HCT116 (cell line): ENCODE results near the gene GRIK2. TPM values are rescaled to one million over a fixed set of nuclear protein-coding genes. Genes with fewer than 3 reads are reported as not detected.

Source experiments
- ATAC-seq: fragments of 200-7000 bp; cut with Tn5 transposase; 2 replicates; pipeline ENCODE4 v1.9.1; 2020; ENCODE audit warnings: mild to moderate bottlenecking, moderate library complexity
- BruUV-seq: library from RNA; stranded (reverse); fragments of 400-500 nt; replicated peaks from 2 replicates; lab custom pipeline; 2021; lab: Mats Ljungman, UMichigan
- CTCF ChIA-PET: fragments of 300-600 bp; sonication (Branson Sonifier 250); formaldehyde crosslinking; loops from one replicate; lab custom pipeline; 2021; ENCODE audit warnings: antibody characterized with exemption; lab: Charles Lee
- POLR2A ChIA-PET: fragments of 300-600, 350-600 bp; sonication (Branson Sonifier 250); formaldehyde crosslinking; loops from one replicate; lab custom pipeline; 2021; ENCODE audit warnings: antibody characterized with exemption; lab: Charles Lee
- RAD21 ChIA-PET, 2 experiments: fragments of 300-600 bp; sonication (Branson Sonifier 250); formaldehyde crosslinking; loops; one replicate each; lab custom pipeline; 2023; ENCODE audit warnings: low total read pairs in 2 of 2; ENCODE audit not compliant: uncharacterized antibody in 2 of 2, unreplicated experiment in 2 of 2, low non-redundant PET in 1 of 2; lab: Charles Lee
- DNase-seq: peaks from one replicate; pipeline ENCODE4 v3.0.0-alpha.2; 2010; ENCODE audit warnings: low read depth, low spot score
- H2AFZ ChIP-seq: fragments of 200-600 bp; shearing (Covaris generic), sonication (generic); 2 replicates; pipeline ENCODE4 v1.6.1; 2017; ENCODE audit warnings: low read depth, mixed run types, mixed read lengths, antibody characterized with exemption, low read length; ENCODE audit not compliant: poor library complexity, severe bottlenecking
- H3K27ac ChIP-seq: 2 replicates; pipeline ENCODE4 v1.5.1; 2012; ENCODE audit warnings: low read depth, low read length
- H3K27me3 ChIP-seq: fragments of 200-600 bp; sonication (generic); 2 replicates; pipeline ENCODE4 v1.6.1; 2016; ENCODE audit warnings: mixed run types, low read length, mixed read lengths; ENCODE audit not compliant: insufficient read depth
- H3K36me3 ChIP-seq, 2 experiments: fragments of 200-500 bp in 1 of 2; fragments of 200-600 bp in 1 of 2; sonication (Bioruptor generic) in 1 of 2; sonication (generic) in 1 of 2; 2 replicates each; pipeline versions ENCODE4 v1.5.1 to v1.6.1; 2014 to 2016; ENCODE audit warnings: low read length in 2 of 2, inconsistent platforms in 1 of 2, mixed read lengths in 1 of 2, mixed run types in 1 of 2; ENCODE audit not compliant: insufficient read depth in 2 of 2, control insufficient read depth in 1 of 2
- H3K4me1 ChIP-seq, 2 experiments: fragments of 200-600 bp in 1 of 2; sonication (generic) in 1 of 2; 2 replicates each; pipeline versions ENCODE4 v1.5.1 to v1.6.1; 2012 to 2017; ENCODE audit warnings: low read length in 2 of 2, inconsistent platforms in 1 of 2, mild to moderate bottlenecking in 1 of 2, mixed read lengths in 1 of 2, mixed run types in 1 of 2, moderate library complexity in 1 of 2; ENCODE audit not compliant: insufficient read depth in 2 of 2, control insufficient read depth in 1 of 2
- H3K4me2 ChIP-seq: fragments of 200-600 bp; sonication (generic); 2 replicates; pipeline ENCODE4 v1.6.1; 2017; ENCODE audit warnings: mixed run types, low read length, mixed read lengths
- H3K4me3 ChIP-seq, 2 experiments: fragments of 200-600 bp in 1 of 2; sonication (generic) in 1 of 2; replicated peaks in 1 of 2; 2 replicates each; pipeline ENCODE4 v1.5.1; 2011 to 2016; ENCODE audit warnings: low read length in 2 of 2, control low read depth in 1 of 2, low read depth in 1 of 2, mild to moderate bottlenecking in 1 of 2, mixed read lengths in 1 of 2, mixed run types in 1 of 2
- H3K79me2 ChIP-seq: fragments of 200-600 bp; sonication (generic); 2 replicates; pipeline ENCODE4 v1.6.1; 2017; ENCODE audit warnings: mild to moderate bottlenecking, mixed run types, low read length, moderate library complexity, mixed read lengths; ENCODE audit not compliant: insufficient read depth
- H3K9ac ChIP-seq: fragments of 200-600 bp; sonication (generic); 2 replicates; pipeline ENCODE4 v1.6.1; 2016; ENCODE audit warnings: low read length, mixed read lengths
- H3K9me2 ChIP-seq: fragments of 200-600 bp; sonication (generic), shearing (Covaris generic); 2 replicates; pipeline ENCODE4 v1.6.1; 2017; ENCODE audit warnings: mixed run types, mild to moderate bottlenecking, moderate library complexity; ENCODE audit not compliant: insufficient read depth
- H3K9me3 ChIP-seq, 2 experiments: fragments of 200-500 bp in 1 of 2; fragments of 200-600 bp in 1 of 2; sonication (Bioruptor generic) in 1 of 2; sonication (generic) in 1 of 2; 2 replicates each; pipeline ENCODE4 v1.6.1; 2014 to 2017; ENCODE audit warnings: low read length in 2 of 2, mixed read lengths in 2 of 2, inconsistent platforms in 1 of 2, low read depth in 1 of 2, mild to moderate bottlenecking in 1 of 2, mixed run types in 1 of 2, moderate library complexity in 1 of 2; ENCODE audit not compliant: control insufficient read depth in 1 of 2, insufficient read depth in 1 of 2
- H4K20me1 ChIP-seq: fragments of 200-600 bp; sonication (generic), shearing (Covaris generic); 2 replicates; pipeline ENCODE4 v1.6.1; 2017; ENCODE audit warnings: mixed run types, mild to moderate bottlenecking, moderate library complexity; ENCODE audit not compliant: insufficient read depth
- CBX3 ChIP-seq: IDR thresholded peaks from 2 replicates; pipeline ENCODE4 v1.6.1; 2012; ENCODE audit warnings: low read depth
- CEBPB ChIP-seq: IDR thresholded peaks from 2 replicates; pipeline ENCODE4 v1.6.1; 2012; ENCODE audit warnings: low read depth
- EGR1 ChIP-seq: IDR thresholded peaks from 2 replicates; pipeline ENCODE4 v1.6.1; 2012; ENCODE audit warnings: low read depth
- POLR2AphosphoS5 ChIP-seq: IDR thresholded peaks from 2 replicates; pipeline ENCODE4 v1.6.1; 2011; ENCODE audit warnings: mild to moderate bottlenecking, low read depth, low read length, moderate library complexity
- SRF ChIP-seq: IDR thresholded peaks from 2 replicates; pipeline ENCODE4 v1.6.1; 2012; ENCODE audit warnings: low read depth
- TCF7L2 ChIP-seq: IDR thresholded peaks from 2 replicates; pipeline ENCODE4 v1.7.0; 2011; ENCODE audit warnings: borderline replicate concordance, inconsistent platforms; ENCODE audit not compliant: insufficient read depth, insufficient read length; ENCODE audit errors: extremely low read depth
- YY1 ChIP-seq: IDR thresholded peaks from 2 replicates; pipeline ENCODE4 v1.6.1; 2011; ENCODE audit warnings: low read length, low read depth, moderate library complexity, mild to moderate bottlenecking; ENCODE audit not compliant: insufficient replicate concordance; ENCODE audit errors: extremely low read depth
- intact Hi-C: fragments of 100-400 bp; cut with micrococcal nuclease; formaldehyde crosslinking; loops from 2 replicates; pipeline ENCODE4 v1.10.0; 2022
- total RNA-seq: library from RNA; stranded (reverse); gene quantifications from one replicate; pipeline ENCODE4 v1.2.1, GENCODE V29; 2021; ENCODE audit not compliant: unreplicated experiment
- TF ChIP-seq, protein P1 (sequence below): IDR thresholded peaks from 2 replicates; pipeline ENCODE4 v1.6.1; 2012
- TF ChIP-seq, protein P2 (sequence below): IDR thresholded peaks from 2 replicates; pipeline ENCODE4 v1.6.1; 2012

The GRIK2 gene
- total RNA-seq, 1 experiment from 2014 or later: 0.64 TPM

DNA sequence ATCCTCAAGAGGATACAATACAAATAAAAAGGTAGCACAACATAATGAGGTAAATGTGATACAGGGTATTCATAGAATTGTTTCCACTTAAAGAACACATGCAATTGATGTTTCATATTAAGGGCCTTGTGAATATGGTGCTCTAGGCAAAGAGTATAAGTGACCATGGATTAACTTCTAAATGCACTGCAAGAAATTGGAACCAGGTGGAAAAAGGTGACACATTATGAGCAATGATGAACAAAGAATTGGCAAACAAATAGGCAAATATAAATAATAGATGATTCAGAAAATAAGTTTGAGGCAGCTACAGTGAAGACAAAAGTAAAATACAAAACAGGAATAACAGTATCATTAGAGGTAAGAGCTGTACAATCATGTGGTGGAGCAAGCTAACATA, 192.0 kb downstream of the GRIK2 start (continued):
- TF ChIP-seq YY1: no peak
- no peak for TF ChIP-seq SRF

DNA sequence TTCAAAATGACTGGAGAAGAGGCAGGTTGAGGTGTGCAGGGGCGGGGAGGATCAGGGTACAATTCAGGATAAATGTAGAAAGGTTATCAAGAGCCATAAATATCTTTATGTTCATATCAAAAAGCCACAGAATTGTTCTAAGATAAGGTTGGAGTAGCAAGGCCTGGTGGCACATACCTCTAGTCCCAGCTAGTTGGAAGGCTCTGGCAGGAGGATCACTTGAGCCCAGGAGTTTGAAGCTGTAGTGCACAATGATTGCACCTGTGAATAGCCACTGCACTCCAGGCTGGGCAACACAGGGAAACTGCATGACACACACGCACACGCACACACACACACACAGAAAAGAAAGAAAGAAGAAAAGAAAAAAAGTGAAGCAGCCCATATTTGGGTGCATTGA, 194.8 kb downstream of the GRIK2 start:
- intact Hi-C loops: no loop called here
- DNase-seq (no peak), ATAC-seq (no peak)
- Histone ChIP-seq H3K27ac (no peak overlapping the region), H3K9ac (no peak overlapping the region), H3K9me2 (no peaks in the 10 kb centered on the region), H3K4me3 (no peak overlapping the region), H3K36me3 (no peaks in the 10 kb centered on the region), H3K79me2 (no peaks in the 10 kb centered on the region), H4K20me1 (no peaks in the 10 kb centered on the region), H3K9me3 (no peaks in the 10 kb centered on the region), H3K4me1 (no peaks in the 10 kb centered on the region), H3K4me2 (no peak overlapping the region), H2AFZ (no peak overlapping the region), H3K27me3 (no peaks in the 10 kb centered on the region)
- ChIA-PET CTCF (no interaction called here), POLR2A (no interaction called here), RAD21 (no interaction called here)
- TF ChIP-seq POLR2AphosphoS5: no peak
- no peak for TF ChIP-seq CBX3
- no TSS peak for BruUV-seq

DNA sequence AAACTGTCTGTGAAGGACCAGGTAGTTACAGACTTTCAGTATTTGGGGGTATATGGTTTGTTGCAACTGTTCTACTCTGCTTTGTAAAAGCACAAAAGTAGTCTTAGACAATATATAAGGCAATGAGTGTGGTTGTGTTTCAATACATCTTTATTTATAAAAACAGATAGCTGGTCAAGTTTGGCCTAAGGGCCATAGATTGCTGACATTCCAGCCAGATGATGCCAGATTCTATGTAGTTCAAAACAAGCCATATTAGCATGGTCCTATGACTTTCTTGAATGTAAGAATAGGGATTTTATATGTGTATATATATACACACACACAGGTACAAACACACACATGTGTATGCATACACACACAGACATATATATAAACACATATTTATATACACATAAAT, 201.8 kb downstream of the GRIK2 start:
- ChIA-PET POLR2A (no interaction called here), CTCF (no interaction called here), RAD21 (no interaction called here)
- H2AFZ ChIP-seq: no peak overlapping the region
- no peak for TF ChIP-seq TCF7L2
- TF ChIP-seq EGR1: no peak
- no peak for TF ChIP-seq CBX3
- TF ChIP-seq, protein P1, sequence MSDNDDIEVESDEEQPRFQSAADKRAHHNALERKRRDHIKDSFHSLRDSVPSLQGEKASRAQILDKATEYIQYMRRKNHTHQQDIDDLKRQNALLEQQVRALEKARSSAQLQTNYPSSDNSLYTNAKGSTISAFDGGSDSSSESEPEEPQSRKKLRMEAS: no peak
- TF ChIP-seq CEBPB: no peak
- TF ChIP-seq YY1: no peak
- TF ChIP-seq, protein P2, sequence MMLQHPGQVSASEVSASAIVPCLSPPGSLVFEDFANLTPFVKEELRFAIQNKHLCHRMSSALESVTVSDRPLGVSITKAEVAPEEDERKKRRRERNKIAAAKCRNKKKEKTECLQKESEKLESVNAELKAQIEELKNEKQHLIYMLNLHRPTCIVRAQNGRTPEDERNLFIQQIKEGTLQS: no peak
- H3K9me2 ChIP-seq: no peaks in the 10 kb centered on the region
- DNase-seq (no peak), ATAC-seq (no peak)
- BruUV-seq: no TSS peak
- H3K9ac ChIP-seq: no peak overlapping the region
- no peaks in the 10 kb centered on the region for H3K27me3 ChIP-seq
- no peaks in the 10 kb centered on the region for H3K36me3 ChIP-seq
- no peaks in the 10 kb centered on the region for H3K9me3 ChIP-seq
- H3K4me3 ChIP-seq: no peak overlapping the region
- no peaks in the 10 kb centered on the region for H4K20me1 ChIP-seq
- H3K79me2 ChIP-seq: no peaks in the 10 kb centered on the region
- intact Hi-C loops: no loop called here
- H3K27ac ChIP-seq: no peak overlapping the region
- H3K4me2 ChIP-seq: no peak overlapping the region
- peaks cover 0 to 10% of the 10 kb centered on the region in 2 experiments; a peak in 2 of 4 replicates for H3K4me1 ChIP-seq
